GM12891 (cell line): ENCODE measurements around the gene SGPP1.

ENCODE experiments used
- PAX5 ChIP-seq: IDR thresholded peaks from 2 replicates; pipeline ENCODE4 v1.6.1; 2011; ENCODE audit warnings: low read length, moderate library complexity, mild to moderate bottlenecking; ENCODE audit not compliant: insufficient read depth, severe bottlenecking
- POLR2A ChIP-seq: IDR thresholded peaks from 2 replicates; pipeline ENCODE4 v1.6.1; 2011; ENCODE audit warnings: low read depth, low read length, control low read depth
- POLR2AphosphoS5 ChIP-seq: IDR thresholded peaks from 2 replicates; pipeline ENCODE4 v1.6.1; 2011; ENCODE audit warnings: low read depth, low read length, control low read depth
- POU2F2 ChIP-seq: IDR thresholded peaks from 2 replicates; pipeline ENCODE4 v1.6.1; 2011; ENCODE audit warnings: low read depth, mild to moderate bottlenecking, control low read depth, low read length, moderate library complexity
- SPI1 ChIP-seq: IDR thresholded peaks from 2 replicates; pipeline ENCODE4 v1.6.1; 2011; ENCODE audit warnings: low read depth, low read length, control low read depth
- TAF1 ChIP-seq: IDR thresholded peaks from 2 replicates; pipeline ENCODE4 v1.6.1; 2011; ENCODE audit warnings: low read depth, low read length, control low read depth

DNA sequence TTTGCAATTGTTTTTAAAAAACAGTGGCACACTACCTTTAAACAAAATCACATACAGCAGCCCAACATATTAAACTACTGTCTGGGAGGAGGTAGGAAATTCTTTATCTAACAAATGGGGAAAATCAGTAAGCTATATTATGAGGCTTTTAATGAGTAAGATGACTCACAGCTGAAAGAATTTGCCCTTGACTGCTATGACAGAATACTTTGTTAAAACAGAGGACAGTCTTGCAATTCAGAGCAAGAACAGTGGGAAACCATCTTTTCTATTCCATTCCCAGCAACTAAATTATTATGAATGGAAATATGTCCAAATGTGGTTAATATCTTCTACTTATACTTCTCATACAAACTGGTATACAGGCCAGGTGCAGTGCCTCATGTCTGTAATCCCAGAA is 49.2 kb upstream of the SGPP1 start:
- TF ChIP-seq PAX5 (no peak), POLR2A (no peak), POLR2AphosphoS5 (no peak), TAF1 (no peak), SPI1 (no peak), POU2F2 (no peak)
